NCI-H446 treated with DMSO at 0.1 percent for 48 hours (cell line): ENCODE data around the gene XYLB.
"Not testable (repeated sequence)": the region's sequence is repeated elsewhere in the genome, so short reads cannot be mapped to it uniquely, and the experiment has no call there.

ENCODE experiments used
- DNase-seq: peaks from one replicate; lab custom pipeline; 2025; lab: John Stamatoyannopoulos, UW

XYLB gene

DNA sequence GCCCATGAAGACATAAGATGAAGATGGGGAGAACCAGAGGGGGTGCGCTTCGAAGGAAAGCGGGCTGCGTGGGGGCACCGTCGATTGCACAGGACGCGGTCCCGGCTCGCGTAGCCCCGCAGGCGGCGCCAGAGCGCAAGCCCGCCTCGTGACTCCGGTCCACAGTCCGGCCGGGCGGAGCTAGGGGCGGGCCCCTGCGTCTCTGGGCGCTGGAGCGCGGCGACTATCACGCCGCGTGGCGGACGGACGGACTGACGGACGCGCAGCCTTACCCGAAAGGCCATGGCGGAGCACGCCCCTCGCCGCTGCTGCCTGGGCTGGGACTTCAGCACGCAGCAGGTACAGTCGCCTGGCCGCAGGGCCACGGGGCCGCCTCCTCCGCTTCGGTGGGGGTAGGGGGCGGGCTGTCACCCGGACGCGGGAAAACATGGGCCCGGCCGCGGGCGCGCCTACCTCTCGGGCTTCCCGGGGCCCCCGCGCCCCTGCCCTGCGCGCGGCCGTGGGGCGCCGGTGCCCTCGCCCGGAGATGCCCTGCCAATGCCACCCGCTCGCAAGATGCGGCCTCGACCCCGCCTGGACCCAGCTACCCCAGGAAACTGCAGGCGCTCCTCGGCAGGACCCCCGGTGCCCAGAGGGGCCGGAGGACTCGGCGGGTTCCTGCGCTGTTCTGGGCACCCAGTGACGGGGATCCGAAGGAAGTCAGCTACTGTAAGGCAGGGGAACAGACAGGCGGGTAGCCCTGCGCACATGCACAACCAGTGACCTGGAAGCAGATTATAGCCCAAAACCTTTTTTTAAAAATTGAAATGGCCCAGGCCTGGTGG is at the start of gene XYLB:
TSS of gene XYLB (plus strand) at position 199 of the 824 bp plus-strand sequence. CDS start at position 283, 84 bp downstream.
- DNase-seq, result peak; percentile 39

- DNase-seq, result not testable (repeated sequence)
Observed at GRCh38 chr3:38297053-38297452, 49.5 kb upstream of the XYLB start.

GRCh38 chr3:38297537-38297936 is 49.0 kb upstream of the XYLB start:
- DNase-seq, result no peak

- no peak for DNase-seq
Observed at GRCh38 chr3:38297947-38298711, 48.5 kb upstream of the XYLB start.

GRCh38 chr3:38306941-38307340 is 39.6 kb upstream of the XYLB start:
- DNase-seq, result no peak

DNA sequence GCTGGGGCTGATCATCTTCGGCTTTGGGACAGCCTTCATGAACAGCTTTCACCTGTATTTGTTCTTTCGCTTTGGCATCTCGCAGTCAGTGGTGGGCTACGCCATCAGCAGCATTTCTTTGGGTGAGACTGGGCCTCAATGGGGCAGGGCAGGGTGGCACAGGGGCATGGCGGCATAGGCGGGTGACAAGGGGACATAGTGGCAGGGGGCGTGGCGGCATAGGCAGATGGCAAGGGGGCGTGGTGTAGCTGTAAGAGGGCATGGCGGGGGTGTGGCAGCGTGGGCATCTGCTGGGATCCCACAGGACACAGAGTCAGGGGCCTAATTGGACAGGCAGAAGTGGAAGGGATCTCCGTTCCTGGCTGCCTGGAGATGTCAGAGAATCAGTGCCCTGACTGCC is 39.0 kb upstream of the XYLB start:
- DNase-seq, result no peak

DNA sequence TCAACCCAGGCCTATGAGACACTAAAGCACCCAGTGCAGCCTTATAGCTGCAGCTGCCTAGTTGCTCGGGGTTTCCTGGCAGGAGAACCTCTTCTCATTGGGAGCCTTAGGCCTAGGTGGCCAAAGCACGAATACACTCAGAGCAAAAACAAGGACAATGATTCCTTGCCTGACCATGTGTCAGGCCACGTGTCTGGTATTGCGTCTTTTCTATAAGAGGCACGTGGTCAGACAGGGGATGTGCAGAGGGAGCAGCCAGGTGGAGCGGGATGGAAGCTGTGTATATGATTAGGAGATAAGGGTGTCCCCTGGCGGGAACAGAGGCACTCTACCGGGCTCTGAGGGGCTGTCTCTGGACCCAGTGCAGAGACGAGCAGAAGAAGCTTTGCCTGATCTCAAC is 38.1 kb upstream of the XYLB start:
- no peak for DNase-seq

DNA sequence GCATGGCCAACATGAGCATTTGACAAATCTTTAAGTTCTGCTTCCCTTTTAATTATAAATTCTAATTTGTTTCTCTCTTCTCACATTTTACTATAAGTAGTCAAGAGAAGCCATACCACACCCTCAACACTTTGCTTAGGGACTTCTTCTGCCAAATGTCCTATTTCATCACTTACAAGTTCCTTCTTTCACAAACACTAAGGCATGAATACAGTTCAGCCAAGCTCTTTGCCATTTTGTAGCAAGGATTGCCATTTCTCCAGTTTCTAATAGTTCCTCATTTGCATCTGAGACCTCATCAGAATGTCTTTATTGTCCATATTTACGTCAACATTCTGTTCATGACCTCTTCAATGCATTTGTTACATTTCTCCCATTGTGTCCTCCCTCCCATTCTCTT is 35.1 kb upstream of the XYLB start:
- no peak for DNase-seq

DNA sequence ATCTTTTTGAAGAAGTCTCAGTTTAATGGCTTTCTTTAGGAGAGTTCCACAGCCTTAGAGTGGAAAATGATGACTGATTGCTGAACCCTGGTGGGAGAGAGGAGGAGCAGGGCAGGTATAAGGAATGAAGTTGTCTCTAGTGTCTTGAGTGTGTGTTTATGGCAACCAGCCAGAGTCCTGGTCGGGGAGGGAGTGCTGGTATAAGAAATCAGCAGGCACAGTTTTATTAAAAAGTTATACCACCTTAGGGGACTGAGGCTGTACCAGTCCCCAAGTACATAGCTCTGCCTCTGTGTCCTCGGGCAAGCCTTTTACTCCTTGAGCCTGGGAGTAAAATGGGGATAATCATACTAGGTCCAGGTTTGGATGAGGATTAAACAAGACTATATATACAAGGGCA is 34.6 kb upstream of the XYLB start:
- DNase-seq, result no peak

- DNase-seq, result no peak
Observed at GRCh38 chr3:38312356-38312755, 34.2 kb upstream of the XYLB start.

- DNase-seq, result no peak
Observed at GRCh38 chr3:38313263-38313662, 33.3 kb upstream of the XYLB start.

- no peak for DNase-seq
Observed at GRCh38 chr3:38313695-38314094, 32.9 kb upstream of the XYLB start.

DNA sequence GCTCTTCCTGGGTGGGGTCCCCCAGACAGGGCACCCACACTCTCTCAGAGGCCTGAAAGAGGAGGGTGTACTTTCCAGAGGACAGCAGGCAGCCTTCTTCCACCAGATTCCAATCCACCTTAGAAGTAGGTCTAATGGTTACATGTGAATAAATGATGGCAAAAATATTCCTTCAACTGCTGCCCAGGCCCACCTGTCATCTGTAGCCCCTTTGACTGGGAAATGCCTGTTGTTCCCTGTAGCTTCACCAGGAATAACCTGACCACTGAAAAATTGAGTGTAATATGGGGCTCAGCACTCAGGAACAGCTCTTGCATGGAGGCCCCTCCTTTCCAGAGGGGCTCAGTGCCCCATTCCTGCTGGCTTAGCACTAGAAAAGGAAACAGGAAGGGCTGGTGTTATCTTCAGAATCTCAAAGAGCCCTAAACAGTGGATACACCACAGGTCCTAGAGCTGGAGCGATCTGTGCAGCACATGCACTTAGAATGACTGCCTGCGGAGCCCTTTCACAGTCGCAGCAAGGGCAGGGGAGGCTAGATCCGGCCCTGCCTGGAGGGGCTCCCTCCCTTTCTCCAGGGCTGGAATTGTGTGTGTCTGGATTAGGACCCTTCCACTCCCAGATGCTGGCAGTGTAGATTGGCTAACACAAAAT is 32.3 kb upstream of the XYLB start:
- DNase-seq, result no peak

DNA sequence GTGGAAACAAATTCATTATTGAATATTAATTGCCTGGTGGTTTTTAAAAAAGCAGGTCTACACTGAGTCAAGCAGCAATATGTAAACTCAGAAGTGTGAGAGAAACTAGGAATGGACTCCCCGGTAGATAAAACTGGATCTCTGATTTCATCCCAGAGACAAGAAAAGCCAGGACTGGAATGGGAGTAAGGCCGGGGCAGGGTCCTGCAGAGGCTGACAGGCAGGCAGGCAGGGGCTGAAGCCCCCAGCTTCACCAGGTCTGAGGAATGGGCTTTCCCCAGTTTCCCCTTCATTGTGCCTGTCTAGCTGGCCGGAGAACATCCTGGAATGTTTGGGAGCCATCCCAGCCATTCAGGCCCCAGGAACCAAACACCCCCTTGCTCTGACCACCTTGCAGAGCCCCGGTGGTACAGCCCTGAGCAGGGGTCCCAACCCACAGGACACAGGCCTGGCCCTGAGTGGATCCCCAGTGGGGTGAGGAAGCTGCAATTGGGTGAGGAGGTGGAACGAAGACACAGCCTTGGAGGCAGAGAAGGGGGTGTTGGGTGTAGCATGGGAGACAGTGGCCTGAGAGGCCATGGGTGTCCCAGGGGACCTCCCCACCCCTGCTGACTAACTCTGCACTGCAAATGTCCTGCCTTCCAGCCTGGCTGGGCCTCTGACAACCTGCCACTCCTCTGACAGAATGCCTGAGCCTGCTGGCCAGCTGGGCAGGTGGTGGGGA is 31.7 kb upstream of the XYLB start:
- no peak for DNase-seq

- no peak for DNase-seq
Observed at GRCh38 chr3:38315488-38316230, 30.9 kb upstream of the XYLB start.

- no peak for DNase-seq
Observed at GRCh38 chr3:38316356-38317191, 30.0 kb upstream of the XYLB start.

GRCh38 chr3:38317192-38317759 is 29.3 kb upstream of the XYLB start:
- DNase-seq, result no peak

DNA sequence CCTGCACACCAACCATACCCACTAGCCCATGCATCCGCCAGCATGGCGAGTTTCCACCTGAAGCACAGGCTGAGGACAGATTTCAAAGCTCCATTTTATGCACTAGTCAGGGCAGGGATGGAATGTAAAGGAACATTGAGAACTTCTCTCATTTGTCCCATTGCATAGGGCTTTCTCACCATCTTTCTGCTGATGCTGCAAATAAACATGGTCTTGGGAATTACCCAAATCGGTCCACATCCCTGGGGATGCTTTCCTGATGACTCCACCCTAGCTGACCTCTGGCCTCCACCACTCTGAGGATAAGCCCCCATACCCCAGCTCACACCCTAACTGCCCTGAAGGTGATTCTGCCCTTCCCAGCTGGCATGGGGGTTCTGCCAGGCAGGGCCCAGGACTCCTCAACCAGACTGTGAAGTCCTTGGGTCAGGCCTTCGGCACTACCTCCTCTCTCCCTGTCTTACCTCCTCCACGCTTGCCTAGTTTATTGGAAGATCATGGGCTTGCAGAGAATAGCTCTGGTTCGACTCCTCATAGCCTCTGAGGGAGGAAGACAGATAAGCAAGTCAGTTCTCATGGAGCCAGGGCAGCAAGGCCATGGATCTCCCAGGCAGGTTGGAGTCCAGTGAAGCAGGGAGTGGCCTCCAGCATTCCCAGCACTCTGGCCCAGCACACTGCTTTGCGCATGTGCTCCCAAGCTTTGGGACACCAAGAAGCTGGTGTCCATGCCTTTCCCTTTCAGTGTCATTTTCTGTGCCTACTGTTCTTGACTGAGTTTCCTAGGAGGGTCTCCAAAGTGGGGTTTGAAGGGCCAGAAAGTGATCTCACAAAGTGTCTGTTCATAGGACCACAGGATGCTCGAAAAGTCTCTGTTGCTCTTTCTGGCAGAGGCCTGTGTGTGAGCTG is 27.6 kb upstream of the XYLB start:
- DNase-seq, result no peak

DNA sequence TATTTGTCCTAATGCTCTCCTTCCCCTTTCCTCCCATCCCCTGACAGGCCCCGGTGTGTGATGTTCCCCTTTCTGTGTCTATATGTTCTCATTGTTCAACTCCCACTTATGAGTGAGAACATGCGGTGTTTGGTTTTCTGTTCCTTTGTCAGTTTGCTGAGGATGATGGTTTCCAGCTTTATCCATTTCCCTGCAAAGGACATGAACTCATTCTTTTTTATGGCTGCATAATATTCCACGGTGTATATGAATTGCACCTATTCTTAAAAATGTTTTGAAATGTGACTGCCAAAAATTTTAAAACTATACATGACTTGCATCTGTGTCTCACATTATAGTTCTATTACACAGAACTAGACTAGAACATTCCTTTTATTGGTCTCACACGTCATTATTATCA is 25.9 kb upstream of the XYLB start:
- DNase-seq, result not testable (repeated sequence)
